Fibroblast of lung (primary cell): Measurements from ENCODE around the gene FILIP1L. TPM values are rescaled to one million over a fixed set of nuclear protein-coding genes. Genes with fewer than 3 reads are reported as not detected.

Experiments
- DNase-seq, 2 donors: peaks; one replicate each; pipeline versions ENCODE4 v3.0.0 to v3.0.0-alpha.2; 2010; ENCODE audit warnings: low read depth in 2 of 2
- H2AFZ ChIP-seq: 2 replicates; pipeline ENCODE4 v1.5.1; 2012; ENCODE audit warnings: low read length, control low read depth, inconsistent platforms
- H3K27ac ChIP-seq: 2 replicates; pipeline ENCODE4 v1.5.1; 2011; ENCODE audit warnings: low read length, control low read depth; ENCODE audit not compliant: insufficient read depth
- H3K27me3 ChIP-seq: 2 replicates; pipeline ENCODE4 v1.5.1; 2011; ENCODE audit warnings: mild to moderate bottlenecking, low read length; ENCODE audit not compliant: control insufficient read depth, insufficient read depth
- H3K36me3 ChIP-seq: 2 replicates; pipeline ENCODE4 v1.5.1; 2011; ENCODE audit warnings: low read length; ENCODE audit not compliant: control insufficient read depth, insufficient read depth
- H3K4me1 ChIP-seq: 2 replicates; pipeline ENCODE4 v1.5.1; 2011; ENCODE audit warnings: low read length; ENCODE audit not compliant: control insufficient read depth, insufficient read depth; ENCODE audit errors: extremely low read depth
- H3K4me2 ChIP-seq: 2 replicates; pipeline ENCODE4 v1.5.1; 2011; ENCODE audit warnings: low read length, control low read depth; ENCODE audit not compliant: insufficient read depth; ENCODE audit errors: extremely low read depth
- H3K4me3 ChIP-seq, 4 experiments: fragments of 200-600 bp in 1 of 4; sonication (generic) in 1 of 4; replicated peaks in 1 of 4; 2 replicates each; pipeline ENCODE4 v1.5.1; 2011 to 2016; ENCODE audit warnings: low read length in 4 of 4, low read depth in 3 of 4, mild to moderate bottlenecking in 3 of 4, control low read depth in 2 of 4, inconsistent platforms in 1 of 4, mixed read lengths in 1 of 4; ENCODE audit not compliant: insufficient read depth in 1 of 4; ENCODE audit errors: control extremely low read depth in 1 of 4
- H3K79me2 ChIP-seq: 2 replicates; pipeline ENCODE4 v1.5.1; 2012; ENCODE audit warnings: mild to moderate bottlenecking, low read length, inconsistent platforms; ENCODE audit not compliant: control insufficient read depth, insufficient read depth
- H3K9ac ChIP-seq: 2 replicates; pipeline ENCODE4 v1.5.1; 2011; ENCODE audit warnings: mild to moderate bottlenecking, low read length, control low read depth; ENCODE audit not compliant: insufficient read depth
- H3K9me3 ChIP-seq: 2 replicates; pipeline ENCODE4 v1.5.1; 2012; ENCODE audit warnings: low read depth, low read length; ENCODE audit not compliant: control insufficient read depth, insufficient read depth
- H4K20me1 ChIP-seq: 2 replicates; pipeline ENCODE4 v1.5.1; 2011; ENCODE audit warnings: low read length; ENCODE audit not compliant: control insufficient read depth, insufficient read depth; ENCODE audit errors: extremely low read depth
- EZH2 ChIP-seq: IDR thresholded peaks from 2 replicates; pipeline ENCODE4 v1.5.1; 2012; ENCODE audit warnings: low read length, control low read depth, mild to moderate bottlenecking; ENCODE audit errors: missing control alignments
- polyA minus RNA-seq: library from RNA; depleted of rRNA, polyadenylated mRNA; stranded (reverse); fragments of >200 nt; gene quantifications from 2 replicates; pipeline ENCODE4 v1.2.3, GENCODE V29; 2011; ENCODE audit warnings: low replicate concordance
- polyA plus RNA-seq, 2 donors: library from polyadenylated mRNA; depleted of rRNA in 1 of 2; stranded (reverse) in 1 of 2; unstranded in 1 of 2; fragments of >200 nt; gene quantifications; 2 replicates each; pipeline ENCODE4 v1.2.1, GENCODE V29; 2011 to 2012; ENCODE audit warnings: missing spikeins in 1 of 2
- total RNA-seq: library from RNA; depleted of rRNA; stranded (reverse); fragments of >200 nt; gene quantifications from 2 replicates; pipeline ENCODE4 v1.2.1, GENCODE V29; 2014
- TF ChIP-seq, protein P1 (sequence below), 2 donors: IDR thresholded peaks in 1 of 2; conservative IDR thresholded peaks in 1 of 2; 1 replicate in 1 of 2; 2 replicates in 1 of 2; pipeline ENCODE4 v1.5.1; 2011 to 2012; ENCODE audit warnings: low read length in 2 of 2, control low read depth in 1 of 2, inconsistent platforms in 1 of 2, low read depth in 1 of 2, mild to moderate bottlenecking in 1 of 2

The FILIP1L gene
- total RNA-seq = 71.4 and 92.8 TPM in 2 replicates
- polyA plus RNA-seq = 64.5 and 126 TPM in 2 replicates
- 48.9 and 97.7 TPM in 2 replicates for polyA plus RNA-seq (2012)
- 23.0 and 39.7 TPM in 2 replicates for polyA minus RNA-seq

DNA sequence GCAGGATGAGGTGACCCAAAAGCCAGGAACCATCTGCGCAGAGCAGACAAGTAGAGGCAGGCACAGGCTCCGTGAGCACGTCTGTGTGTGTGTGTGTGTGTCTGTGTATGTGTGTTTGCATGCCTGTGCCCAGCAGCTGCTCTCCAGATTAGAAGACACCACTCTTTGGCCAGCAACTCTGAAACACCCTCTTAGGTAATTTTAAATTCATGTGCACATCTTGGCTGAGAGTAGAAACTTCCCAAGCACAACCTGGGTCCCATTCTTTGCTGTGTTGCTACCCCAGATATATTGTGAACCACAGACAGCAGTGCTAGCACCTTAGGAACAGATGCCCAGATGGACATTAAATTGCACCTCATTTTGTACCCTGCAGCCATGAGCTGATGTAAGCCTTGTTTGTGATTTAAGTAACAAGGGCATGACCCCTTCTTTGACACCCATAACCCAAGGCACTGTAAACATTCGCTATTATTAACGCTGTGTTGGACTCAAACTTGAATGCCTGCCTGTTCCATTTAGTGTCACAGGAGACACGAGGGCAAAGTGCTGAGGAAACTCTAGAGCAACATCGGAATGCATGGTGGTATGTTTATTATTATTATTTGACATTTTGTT lies at the start of gene FILIP1L:
FILIP1L (minus strand) TSS at position 89 of the 618 bp plus-strand sequence.
- H4K20me1 ChIP-seq = no peaks in the 10 kb centered on the region
- no peaks in the 10 kb centered on the region for H3K27me3 ChIP-seq
- no peaks in the 10 kb centered on the region for H3K9me3 ChIP-seq
- H2AFZ ChIP-seq = no peak within 1 kb of the TSS
- H3K4me3 ChIP-seq = no peak within 1 kb of the TSS
- TF ChIP-seq, protein P1, sequence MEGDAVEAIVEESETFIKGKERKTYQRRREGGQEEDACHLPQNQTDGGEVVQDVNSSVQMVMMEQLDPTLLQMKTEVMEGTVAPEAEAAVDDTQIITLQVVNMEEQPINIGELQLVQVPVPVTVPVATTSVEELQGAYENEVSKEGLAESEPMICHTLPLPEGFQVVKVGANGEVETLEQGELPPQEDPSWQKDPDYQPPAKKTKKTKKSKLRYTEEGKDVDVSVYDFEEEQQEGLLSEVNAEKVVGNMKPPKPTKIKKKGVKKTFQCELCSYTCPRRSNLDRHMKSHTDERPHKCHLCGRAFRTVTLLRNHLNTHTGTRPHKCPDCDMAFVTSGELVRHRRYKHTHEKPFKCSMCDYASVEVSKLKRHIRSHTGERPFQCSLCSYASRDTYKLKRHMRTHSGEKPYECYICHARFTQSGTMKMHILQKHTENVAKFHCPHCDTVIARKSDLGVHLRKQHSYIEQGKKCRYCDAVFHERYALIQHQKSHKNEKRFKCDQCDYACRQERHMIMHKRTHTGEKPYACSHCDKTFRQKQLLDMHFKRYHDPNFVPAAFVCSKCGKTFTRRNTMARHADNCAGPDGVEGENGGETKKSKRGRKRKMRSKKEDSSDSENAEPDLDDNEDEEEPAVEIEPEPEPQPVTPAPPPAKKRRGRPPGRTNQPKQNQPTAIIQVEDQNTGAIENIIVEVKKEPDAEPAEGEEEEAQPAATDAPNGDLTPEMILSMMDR (conservative IDR thresholded peaks at IDR 0.05 in 1 of 2, IDR thresholded peaks at IDR 0.05 in 1 of 2; ENCODE audit: low read depth in 1 of 2, low read length in 2 of 2) = no peak
- TF ChIP-seq EZH2 = no peak
- H3K36me3 ChIP-seq = no peaks in the 10 kb centered on the region
- no peak within 1 kb of the TSS for H3K27ac ChIP-seq
- H3K79me2 ChIP-seq = no peaks in the 10 kb centered on the region
- H3K4me2 ChIP-seq = no peak within 1 kb of the TSS
- H3K4me1 ChIP-seq = no peaks in the 10 kb centered on the region
- H3K9ac ChIP-seq = no peak within 1 kb of the TSS
- peak in 1 of 2 donors; percentile 36 for DNase-seq

DNA sequence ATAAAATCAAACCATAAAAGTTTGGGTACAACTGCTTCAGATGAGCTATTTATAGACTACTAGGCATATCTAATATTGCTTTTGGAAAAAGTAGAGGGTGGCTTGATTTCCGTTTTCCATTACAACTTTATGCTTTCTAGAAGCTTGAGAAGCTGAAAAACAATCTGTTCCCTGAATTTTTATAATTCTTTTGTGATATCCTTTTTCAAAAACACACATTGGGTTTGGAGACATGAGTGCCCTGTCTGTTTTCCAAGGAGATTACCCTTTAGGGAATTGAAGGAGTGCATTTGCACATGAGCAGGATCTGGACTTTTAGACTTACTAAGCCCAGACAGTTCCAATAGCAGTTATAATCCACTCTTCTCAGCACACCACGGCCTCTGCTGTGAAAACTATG lies 49.5 kb upstream of the FILIP1L start:
- no peaks in the 10 kb centered on the region for H3K36me3 ChIP-seq
- H3K4me3 ChIP-seq = no peak overlapping the region
- no peaks in the 10 kb centered on the region for H4K20me1 ChIP-seq
- DNase-seq = no peak
- H3K79me2 ChIP-seq = no peaks in the 10 kb centered on the region
- no peak overlapping the region for H3K27ac ChIP-seq
- no peak overlapping the region for H2AFZ ChIP-seq
- no peaks in the 10 kb centered on the region for H3K27me3 ChIP-seq
- no peak for TF ChIP-seq EZH2
- TF ChIP-seq, protein P1 (conservative IDR thresholded peaks at IDR 0.05 in 1 of 2, IDR thresholded peaks at IDR 0.05 in 1 of 2; ENCODE audit: low read depth in 1 of 2, low read length in 2 of 2) = no peak
- peaks cover 13% of the 10 kb centered on the region for H3K4me1 ChIP-seq
- no peak overlapping the region for H3K9ac ChIP-seq
- no peaks in the 10 kb centered on the region for H3K9me3 ChIP-seq
- H3K4me2 ChIP-seq = no peak overlapping the region

DNA sequence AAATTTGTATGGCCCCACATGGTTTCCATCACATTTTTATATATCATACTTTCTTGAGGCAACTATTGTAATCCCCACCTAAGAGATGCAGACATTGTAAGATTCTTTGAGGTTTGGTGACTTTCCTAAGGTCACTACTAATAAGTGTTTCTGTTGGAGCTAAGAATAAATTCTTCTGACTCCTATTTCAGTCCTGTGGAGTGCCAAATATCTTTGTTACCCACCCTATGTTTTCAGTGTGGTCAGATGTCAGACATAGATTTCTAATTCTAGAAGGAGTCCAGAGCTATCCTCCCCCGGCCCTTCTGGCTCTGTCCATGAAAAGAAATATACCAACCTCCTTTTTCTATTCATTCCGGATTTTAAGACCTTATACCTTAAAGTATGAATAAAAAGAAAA lies 46.2 kb upstream of the FILIP1L start:
- DNase-seq = peak in 1 of 2 donors; percentile 65
- Histone ChIP-seq H3K4me3 (no peak overlapping the region), H4K20me1 (no peaks in the 10 kb centered on the region), H3K4me1 (peaks cover 13% of the 10 kb centered on the region), H3K36me3 (no peaks in the 10 kb centered on the region), H3K27me3 (no peaks in the 10 kb centered on the region), H3K27ac (no peak overlapping the region), H3K9me3 (no peaks in the 10 kb centered on the region), H3K9ac (no peak overlapping the region), H2AFZ (no peak overlapping the region), H3K4me2 (no peak overlapping the region), H3K79me2 (no peaks in the 10 kb centered on the region)
- TF ChIP-seq, protein P1 (conservative IDR thresholded peaks at IDR 0.05 in 1 of 2, IDR thresholded peaks at IDR 0.05 in 1 of 2; ENCODE audit: low read depth in 1 of 2, low read length in 2 of 2) = no peak
- TF ChIP-seq EZH2 = no peak
